A549 (cell line): ENCODE data around the gene PIEZO2. TPM values are rescaled to one million over a fixed set of nuclear protein-coding genes. Genes with fewer than 3 reads are reported as not detected.
"Not testable (repeated sequence)": the region's sequence is repeated elsewhere in the genome, so short reads cannot be mapped to it uniquely, and the experiment has no call there.

Experiments used
- ATAC-seq, 2 experiments: fragments of 200-7000 bp in 1 of 2; fragments of >200 bp in 1 of 2; cut with Nextera tagmentation in 1 of 2; cut with Tn5 transposase in 1 of 2; 3 replicates each; pipeline versions ENCODE4 v1.8.0 to v1.9.1; 2018 to 2020; ENCODE audit warnings: mild to moderate bottlenecking in 1 of 2, moderate library complexity in 1 of 2
- CTCF ChIA-PET: fragments of 300-600 bp; sonication (Branson Sonifier 250); formaldehyde crosslinking; extraction: SDS; loops from one replicate; lab custom pipeline; 2021; ENCODE audit warnings: antibody characterized with exemption, inconsistent platforms; lab: Yijun Ruan, JAX
- POLR2A ChIA-PET: fragments of 350-600 bp; formaldehyde crosslinking; extraction: SDS; loops from one replicate; lab custom pipeline; 2021; ENCODE audit warnings: antibody characterized with exemption, inconsistent platforms; lab: Yijun Ruan, JAX
- DNase-seq, 2 experiments: peaks; one replicate each; pipeline versions ENCODE4 v3.0.0 to v3.0.0-alpha.2; 2011 to 2016; ENCODE audit warnings: low read depth in 1 of 2, low spot score in 1 of 2
- FAIRE-seq: peaks from 2 replicates; lab custom pipeline; 2011; peaks lifted over from hg19 to GRCh38; lab: Jason Lieb, UNC
- H3K27ac ChIP-seq, 2 experiments: fragments of >200 bp; sonication (Bioruptor Twin); formaldehyde crosslinking; 3 replicates each; pipeline ENCODE4 v1.5.1; 2016 to 2017
- H3K4me1 ChIP-seq: fragments of >200 bp; sonication (Bioruptor Twin); formaldehyde crosslinking; 3 replicates; pipeline ENCODE4 v1.6.1; 2016
- H3K4me2 ChIP-seq: fragments of >200 bp; sonication (Bioruptor Twin); formaldehyde crosslinking; 3 replicates; pipeline ENCODE4 v1.6.1; 2016
- H3K4me3 ChIP-seq: fragments of >200 bp; sonication (Bioruptor Twin); formaldehyde crosslinking; 3 replicates; pipeline ENCODE4 v1.5.1; 2016
- H3K9me3 ChIP-seq: fragments of >200 bp; sonication (Bioruptor Twin); formaldehyde crosslinking; 3 replicates; pipeline ENCODE4 v1.6.1; 2016
- CEBPB ChIP-seq, 2 experiments: fragments of >200 bp in 1 of 2; sonication (Bioruptor Twin) in 1 of 2; formaldehyde crosslinking in 1 of 2; IDR thresholded peaks; 2 replicates each; pipeline ENCODE4 v1.6.1; 2012 to 2016
- CHD4 ChIP-seq: fragments of 200-600 bp; sonication (generic); IDR thresholded peaks from 2 replicates; pipeline ENCODE4 v1.6.1; 2016; ENCODE audit warnings: antibody characterized with exemption, mild to moderate bottlenecking, borderline replicate concordance
- EP300 ChIP-seq, 2 experiments: fragments of >200 bp; sonication (Bioruptor Twin); formaldehyde crosslinking; IDR thresholded peaks; 2 replicates in 1 of 2; 3 replicates in 1 of 2; pipeline ENCODE4 v1.6.1; 2016 to 2017
- ESRRA ChIP-seq: fragments of 150-350 bp; IDR thresholded peaks from 2 replicates; pipeline ENCODE4 v1.6.1; 2014; ENCODE audit warnings: mild to moderate bottlenecking, low read length, borderline replicate concordance
- HDAC2 ChIP-seq: fragments of 200-600 bp; sonication (generic); IDR thresholded peaks from 2 replicates; pipeline ENCODE4 v1.6.1; 2016
- HOXA7 ChIP-seq: fragments of 250-450 bp; sonication (Bioruptor Pico); IDR thresholded peaks from 2 replicates; pipeline ENCODE4 v1.5.0; 2020; ENCODE audit warnings: mild to moderate bottlenecking, moderate library complexity
- HOXB5 ChIP-seq: fragments of 250-450 bp; sonication (Bioruptor Pico); IDR thresholded peaks from 2 replicates; pipeline ENCODE4 v1.5.0; 2020; ENCODE audit warnings: mild to moderate bottlenecking, moderate library complexity
- JUN ChIP-seq, 2 experiments: fragments of >200 bp; sonication (Bioruptor Twin); formaldehyde crosslinking; IDR thresholded peaks; 2 replicates in 1 of 2; 3 replicates in 1 of 2; pipeline ENCODE4 v1.6.1; 2016 to 2017
- JUNB ChIP-seq: fragments of >200 bp; sonication (Bioruptor Twin); formaldehyde crosslinking; IDR thresholded peaks from 2 replicates; pipeline ENCODE4 v1.6.1; 2016
- KDM5A ChIP-seq: fragments of 200-600 bp; sonication (generic); IDR thresholded peaks from 2 replicates; pipeline ENCODE4 v1.6.1; 2016; ENCODE audit warnings: antibody characterized with exemption, mild to moderate bottlenecking
- MAFK ChIP-seq: fragments of 450-650 bp; IDR thresholded peaks from 2 replicates; pipeline ENCODE4 v1.6.1; 2014; ENCODE audit not compliant: partially characterized antibody
- POLR2AphosphoS2 ChIP-seq: conservative IDR thresholded peaks from 2 replicates; pipeline ENCODE4 v1.6.1; 2012; ENCODE audit warnings: low read length, improper control_type of control experiment, inconsistent platforms
- RARB ChIP-seq: fragments of 250-450 bp; sonication (Bioruptor Pico); IDR thresholded peaks from 2 replicates; pipeline ENCODE4 v1.8.0; 2021; ENCODE audit warnings: mild to moderate bottlenecking, moderate library complexity
- SMC3 ChIP-seq: fragments of >200 bp; sonication (Bioruptor Twin); formaldehyde crosslinking; IDR thresholded peaks from 3 replicates; pipeline ENCODE4 v1.6.1; 2018; ENCODE audit warnings: inconsistent platforms
- SREBF2 ChIP-seq: fragments of 450-650 bp; IDR thresholded peaks from 2 replicates; pipeline ENCODE4 v1.6.1; 2014; ENCODE audit warnings: mild to moderate bottlenecking, moderate library complexity
- TP53 ChIP-seq: fragments of 250-450 bp; sonication (Bioruptor Pico); IDR thresholded peaks from 2 replicates; pipeline ENCODE4 v1.5.0; 2021; ENCODE audit warnings: mild to moderate bottlenecking, moderate library complexity
- ZC3H11A ChIP-seq: fragments of 450-650 bp; IDR thresholded peaks from 2 replicates; pipeline ENCODE4 v1.6.1; 2014; ENCODE audit warnings: antibody characterized with exemption, mild to moderate bottlenecking
- WGBS: methylation state at CpG from one replicate; pipeline ENCODE4 v1.1.6; 2017; ENCODE audit errors: missing lambda C conversion rate; 5-methylcytosine and 5-hydroxymethylcytosine counted together
- polyA plus RNA-seq, 4 experiments: library from polyadenylated mRNA; depleted of rRNA in 3 of 4; stranded (reverse); fragments of >200 nt; fragmentation: RNase III in 1 of 4; extraction: RNeasy Plus Mini Kit Qiagen cat#74134 plus additional on column Dnase treatment in 1 of 4; gene quantifications; 2 replicates in 3 of 4; 3 replicates in 1 of 4; pipeline ENCODE4 v1.2.3, GENCODE V29; 2011 to 2017
- TF ChIP-seq, protein P1 (sequence below): fragments of 250-450 bp; sonication (Bioruptor Pico); IDR thresholded peaks from 2 replicates; pipeline ENCODE4 v1.5.0; 2021; ENCODE audit warnings: mild to moderate bottlenecking, moderate library complexity, borderline replicate concordance

PIEZO2 gene
- polyA plus RNA-seq, 2 of the 4 experiments (the other 2 are of a cell fraction) = 0.80 to 1.6 TPM

DNA sequence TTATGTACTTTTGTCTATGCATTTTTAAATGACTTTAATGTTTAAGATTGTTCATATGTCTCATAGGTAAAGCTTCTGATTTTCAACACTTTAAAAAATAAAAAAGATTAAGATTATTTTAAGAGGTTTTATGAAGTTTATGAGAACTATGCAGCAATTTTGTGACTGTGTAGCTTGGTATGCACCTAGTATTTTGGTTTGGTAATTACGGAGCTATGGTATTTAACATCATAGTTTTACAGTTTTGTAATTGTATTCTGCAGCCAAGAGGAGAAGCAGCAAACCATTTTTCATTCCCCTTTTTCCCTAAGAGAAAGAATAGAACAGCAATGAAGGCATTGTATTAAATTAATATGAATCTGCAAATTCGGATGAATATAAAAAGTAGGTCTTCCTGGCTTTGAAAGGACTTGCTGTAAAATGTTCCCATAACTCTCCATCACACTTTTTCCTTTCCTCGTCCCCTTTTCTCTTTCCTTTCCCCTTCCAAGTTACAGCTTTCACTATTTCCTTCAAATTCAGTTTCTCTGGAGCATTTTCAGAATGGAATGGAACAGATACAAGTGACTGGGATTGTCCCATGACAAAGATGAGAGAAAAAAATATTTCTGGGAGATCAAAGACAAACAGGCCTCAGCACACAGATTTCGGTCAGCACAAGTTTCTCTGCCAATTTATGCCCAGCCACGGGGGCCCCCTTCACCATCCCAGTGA is 26.1 kb upstream of the PIEZO2 start:
- ChIA-PET CTCF (no interaction called here), POLR2A (no interaction called here)
- no peak overlapping the region for H3K4me3 ChIP-seq
- H3K9me3 ChIP-seq = no peaks in the 10 kb centered on the region
- 0 out of 3 replicates have a peak overlapping the region, but pooled peaks have one; percentile 2 for H3K4me2 ChIP-seq
- peak overlapping the region in 1 of 2 experiments; percentile 62; a peak in 3 of 6 replicates for H3K27ac ChIP-seq
- DNase-seq (no peak), ATAC-seq (no peak), FAIRE-seq (no peak)
- H3K4me1 ChIP-seq = peaks cover 16% of the 10 kb centered on the region
- no peak for TF ChIP-seq POLR2AphosphoS2
- no peak for TF ChIP-seq TP53
- no peak for TF ChIP-seq HDAC2
- no peak for TF ChIP-seq SREBF2
- no peak for TF ChIP-seq SMC3
- no peak for TF ChIP-seq RARB (CRISPR knock-in tag)
- TF ChIP-seq CEBPB (IDR thresholded peaks at IDR 0.05) = no peak
- no peak for TF ChIP-seq CHD4
- TF ChIP-seq MAFK = no peak
- WGBS = 29% methylated on average over 5 of the region's 5 CpGs

DNA sequence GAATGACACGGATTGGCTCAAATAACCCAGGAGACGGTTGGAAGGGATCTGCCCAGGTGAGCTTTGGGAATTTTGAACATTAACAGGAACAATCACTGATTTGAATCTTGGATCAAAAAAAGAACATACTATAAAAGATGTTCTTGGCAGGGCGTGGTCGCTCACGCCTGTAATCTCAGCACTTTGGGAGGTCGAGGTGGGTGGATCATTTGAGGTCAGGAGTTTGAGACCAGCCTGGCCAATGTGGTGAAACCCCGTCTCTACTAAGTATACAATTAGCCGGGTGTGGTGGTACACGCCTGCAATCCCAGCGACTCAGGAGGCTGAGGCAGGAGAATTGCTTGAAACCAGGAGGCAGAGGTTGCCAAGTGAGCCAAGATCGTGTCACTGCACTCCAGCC is 24.8 kb upstream of the PIEZO2 start:
- H3K4me1 ChIP-seq = peaks cover 16% of the 10 kb centered on the region
- H3K27ac ChIP-seq, H3K4me2 ChIP-seq, DNase-seq, H3K9me3 ChIP-seq, FAIRE-seq, POLR2A ChIA-PET, ATAC-seq, H3K4me3 ChIP-seq, CTCF ChIA-PET: not testable (repeated sequence)
- WGBS = 62% methylated on average over 10 of the region's 11 CpGs

DNA sequence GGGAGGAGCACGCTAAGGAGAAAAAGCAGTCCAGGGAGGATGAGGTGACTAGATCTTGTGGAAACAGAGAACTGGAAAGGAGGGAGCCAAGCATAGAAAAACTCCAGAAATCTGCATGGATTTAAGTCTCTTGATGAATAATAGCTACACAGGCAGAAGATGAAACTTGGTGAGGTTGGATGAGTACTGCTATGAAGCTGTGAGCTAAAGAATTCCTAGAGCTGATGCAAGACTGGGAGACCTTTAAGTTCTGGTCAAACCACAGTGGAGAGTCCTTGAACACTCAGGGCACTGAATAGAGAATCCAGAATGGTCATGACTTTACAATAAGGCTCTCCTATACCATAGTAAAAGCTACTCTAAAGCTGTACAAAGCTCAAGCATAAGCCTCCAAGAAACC is 18.4 kb upstream of the PIEZO2 start:
- CTCF ChIA-PET = interaction anchor here (1.1 kb wide), 1 partner anchor 378 kb away, joined by 3 read pairs; no protein-coding TSS in a partner anchor
- Histone ChIP-seq H3K9me3 (no peaks in the 10 kb centered on the region), H3K27ac (no peak overlapping the region), H3K4me2 (no peak overlapping the region), H3K4me1 (no peaks in the 10 kb centered on the region), H3K4me3 (no peak overlapping the region)
- TF ChIP-seq HOXB5 (no peak), ZC3H11A (no peak), ESRRA (no peak), JUNB (no peak), HOXA7 (CRISPR knock-in tag) (no peak), TP53 (no peak), KDM5A (no peak), CEBPB (IDR thresholded peaks at IDR 0.05) (no peak)
- FAIRE-seq (no peak), ATAC-seq (no peak), DNase-seq (no peak)
- WGBS = 8% methylated on average over 1 of the region's 1 CpG
- POLR2A ChIA-PET = no interaction called here

DNA sequence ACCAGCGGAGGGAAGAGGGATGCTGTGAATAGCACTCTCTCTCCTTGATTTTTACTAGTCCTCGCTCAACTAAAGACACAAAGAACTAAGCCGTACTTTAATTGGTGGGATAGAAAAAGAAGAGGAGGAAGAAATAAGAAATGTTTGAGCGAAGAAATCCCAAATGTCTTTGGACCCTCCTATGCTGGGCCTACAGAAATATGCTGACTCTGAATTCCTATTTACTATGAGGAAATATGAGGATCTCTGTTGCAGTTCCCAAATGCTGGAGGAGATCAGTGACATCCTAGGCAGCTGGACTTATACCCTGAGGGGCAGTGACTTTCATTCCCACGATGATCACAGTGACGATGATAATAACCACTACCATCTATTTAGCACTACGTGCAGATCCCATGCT is 16.6 kb upstream of the PIEZO2 start:
- no peak for DNase-seq
- Histone ChIP-seq H3K4me3 (no peak overlapping the region), H3K9me3 (no peaks in the 10 kb centered on the region), H3K27ac (no peak overlapping the region), H3K4me2 (no peak overlapping the region), H3K4me1 (no peaks in the 10 kb centered on the region)
- no peak for TF ChIP-seq JUN (IDR thresholded peaks at IDR 0.05)
- TF ChIP-seq EP300 (IDR thresholded peaks at IDR 0.05) = no peak
- TF ChIP-seq, protein P1, sequence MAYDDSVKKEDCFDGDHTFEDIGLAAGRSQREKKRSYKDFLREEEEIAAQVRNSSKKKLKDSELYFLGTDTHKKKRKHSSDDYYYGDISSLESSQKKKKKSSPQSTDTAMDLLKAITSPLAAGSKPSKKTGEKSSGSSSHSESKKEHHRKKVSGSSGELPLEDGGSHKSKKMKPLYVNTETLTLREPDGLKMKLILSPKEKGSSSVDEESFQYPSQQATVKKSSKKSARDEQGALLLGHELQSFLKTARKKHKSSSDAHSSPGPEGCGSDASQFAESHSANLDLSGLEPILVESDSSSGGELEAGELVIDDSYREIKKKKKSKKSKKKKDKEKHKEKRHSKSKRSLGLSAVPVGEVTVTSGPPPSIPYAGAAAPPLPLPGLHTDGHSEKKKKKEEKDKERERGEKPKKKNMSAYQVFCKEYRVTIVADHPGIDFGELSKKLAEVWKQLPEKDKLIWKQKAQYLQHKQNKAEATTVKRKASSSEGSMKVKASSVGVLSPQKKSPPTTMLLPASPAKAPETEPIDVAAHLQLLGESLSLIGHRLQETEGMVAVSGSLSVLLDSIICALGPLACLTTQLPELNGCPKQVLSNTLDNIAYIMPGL (CRISPR knock-in tag) = no peak
- peak; percentile 35 for TF ChIP-seq MAFK
- WGBS = 54% methylated on average over 7 of the region's 7 CpGs
- CTCF ChIA-PET = interaction anchor here (1.5 to 1.8 kb wide), 2 partner anchors 10 to 12 kb away, joined by 3 to 5 read pairs; no protein-coding TSS in a partner anchor
- FAIRE-seq = no peak
- POLR2A ChIA-PET = no interaction called here
- ATAC-seq = no peak
